GDM1 (cell line): ENCODE measurements around the gene MYL9.

Experiments
- DNase-seq: peaks from one replicate; lab custom pipeline; 2025; lab: John Stamatoyannopoulos, UW

The MYL9 gene

GRCh38 chr20:36526521-36527011 is 14.8 kb upstream of the MYL9 start:
- DNase-seq, result no peak

DNA sequence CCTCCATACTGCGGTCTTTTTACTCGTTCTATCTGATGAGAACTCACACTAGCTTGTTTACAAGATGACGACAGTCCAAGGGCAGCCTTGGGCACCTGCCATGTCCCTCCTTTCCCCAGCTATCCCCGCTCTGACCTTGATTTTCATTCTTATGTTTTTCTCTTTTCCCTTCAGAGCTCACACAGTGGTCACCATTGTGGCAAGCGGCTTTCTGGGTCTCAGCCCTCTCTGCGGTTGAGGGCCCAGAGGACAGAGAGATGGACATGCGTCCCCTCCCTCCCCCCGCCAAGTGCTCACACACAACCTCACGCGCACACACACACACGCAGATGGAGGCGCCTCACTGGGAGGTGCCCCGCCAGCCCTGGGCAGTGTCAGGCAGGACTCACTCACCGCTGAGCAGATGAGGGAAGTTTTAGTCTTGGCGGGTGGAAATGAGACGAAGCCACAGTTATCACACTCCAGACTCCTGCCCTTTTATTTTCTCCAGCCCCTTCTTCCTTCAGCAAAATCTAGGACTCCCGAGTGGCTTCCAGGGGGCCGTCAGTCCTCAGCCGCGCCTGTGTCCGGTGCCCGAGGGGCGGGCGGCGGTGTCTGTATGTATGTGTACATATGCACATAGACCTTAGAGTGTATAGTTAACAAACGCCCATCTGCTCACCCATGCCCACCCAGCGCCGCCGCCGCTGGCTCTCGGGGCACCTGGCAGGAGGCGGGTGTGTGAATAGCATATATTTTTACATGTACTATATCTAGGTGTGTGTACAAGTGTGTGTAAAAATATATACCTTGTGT is 13.8 kb upstream of the MYL9 start:
- DNase-seq, result no peak

GRCh38 chr20:36528176-36528874 is 13.0 kb upstream of the MYL9 start:
- no peak for DNase-seq

DNA sequence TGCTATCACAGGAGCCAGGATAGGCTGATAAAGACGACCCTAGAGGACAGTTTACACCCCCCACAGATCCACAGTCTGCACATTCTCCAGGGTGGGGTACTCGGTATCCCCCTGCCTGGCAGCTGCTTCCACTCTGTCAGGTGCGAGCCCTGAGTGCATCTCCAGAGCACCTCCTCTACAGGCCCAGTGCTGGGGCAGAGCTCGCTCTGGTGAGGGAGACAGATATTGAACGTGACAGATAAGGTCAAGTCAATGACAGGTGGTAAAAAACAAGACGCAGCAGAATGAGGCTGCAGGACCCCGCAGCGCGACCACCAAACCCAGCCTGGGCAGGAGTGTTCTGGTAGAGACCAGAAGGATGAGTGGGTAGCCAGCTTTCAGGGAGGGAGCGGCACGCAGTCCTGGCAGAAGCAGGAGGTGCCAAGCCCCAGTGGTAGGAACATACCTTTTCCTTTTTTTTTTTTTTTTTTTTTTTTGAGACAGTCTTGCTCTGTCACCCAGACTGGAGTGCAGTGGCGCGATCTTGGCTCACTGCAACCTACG is 12.4 kb upstream of the MYL9 start:
- DNase-seq, result no peak

- DNase-seq, result no peak
Observed at GRCh38 chr20:36532388-36532787, 8.9 kb upstream of the MYL9 start.

DNA sequence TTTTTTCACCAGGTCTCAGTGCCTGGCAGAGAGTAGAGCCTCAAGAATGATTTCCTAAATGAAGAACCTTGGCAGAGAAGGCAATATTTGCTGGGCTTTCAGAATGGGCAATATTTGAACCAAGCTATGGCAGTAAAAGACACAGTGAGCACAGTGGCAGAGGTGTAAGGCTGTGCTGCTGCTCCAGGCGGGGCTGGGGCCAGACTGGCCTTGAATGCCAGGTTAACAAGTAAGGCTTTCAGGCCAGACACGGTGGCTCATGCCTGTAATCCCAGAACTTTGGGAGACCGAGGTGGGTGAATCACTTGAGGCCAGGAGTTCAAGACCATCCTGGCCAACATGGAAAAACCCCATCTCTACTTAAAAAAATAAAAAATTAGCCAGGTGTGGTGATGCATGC is 8.5 kb upstream of the MYL9 start:
- DNase-seq, result no peak

- no peak for DNase-seq
Observed at GRCh38 chr20:36538026-36538722, 3.1 kb upstream of the MYL9 start.

DNA sequence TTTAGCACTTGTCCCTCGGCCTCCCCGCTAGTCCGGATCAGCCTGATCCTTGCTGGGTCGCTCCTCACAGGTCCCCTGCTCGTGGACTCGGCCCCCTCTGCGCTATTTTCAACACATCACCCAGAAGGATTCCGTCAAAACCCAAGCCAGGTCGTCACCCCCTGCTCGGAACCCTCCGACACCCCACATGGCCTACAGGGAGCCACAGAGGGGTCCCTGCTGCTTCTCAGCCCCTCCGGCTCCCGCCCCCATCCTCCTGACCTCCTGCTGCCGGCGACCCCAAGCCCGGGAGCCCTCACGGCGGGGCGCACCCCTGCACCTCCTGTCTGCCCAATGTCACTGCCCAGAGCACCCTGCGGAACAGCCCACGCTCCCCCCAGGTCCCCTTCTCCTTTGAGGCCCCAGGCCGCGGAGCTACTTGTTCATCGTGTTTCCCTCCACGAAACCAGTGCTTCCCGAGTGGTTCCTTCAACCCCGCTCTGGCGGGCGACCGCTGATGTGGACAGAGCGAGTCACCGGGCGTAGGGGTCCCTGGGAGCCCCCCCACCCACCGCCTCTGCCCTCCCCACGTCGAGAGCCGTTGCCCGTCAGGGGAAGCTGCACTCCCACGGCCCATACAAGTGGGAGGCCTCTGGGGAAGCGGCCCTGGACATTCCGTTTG is 638 bp upstream of the MYL9 start:
- no peak for DNase-seq

DNA sequence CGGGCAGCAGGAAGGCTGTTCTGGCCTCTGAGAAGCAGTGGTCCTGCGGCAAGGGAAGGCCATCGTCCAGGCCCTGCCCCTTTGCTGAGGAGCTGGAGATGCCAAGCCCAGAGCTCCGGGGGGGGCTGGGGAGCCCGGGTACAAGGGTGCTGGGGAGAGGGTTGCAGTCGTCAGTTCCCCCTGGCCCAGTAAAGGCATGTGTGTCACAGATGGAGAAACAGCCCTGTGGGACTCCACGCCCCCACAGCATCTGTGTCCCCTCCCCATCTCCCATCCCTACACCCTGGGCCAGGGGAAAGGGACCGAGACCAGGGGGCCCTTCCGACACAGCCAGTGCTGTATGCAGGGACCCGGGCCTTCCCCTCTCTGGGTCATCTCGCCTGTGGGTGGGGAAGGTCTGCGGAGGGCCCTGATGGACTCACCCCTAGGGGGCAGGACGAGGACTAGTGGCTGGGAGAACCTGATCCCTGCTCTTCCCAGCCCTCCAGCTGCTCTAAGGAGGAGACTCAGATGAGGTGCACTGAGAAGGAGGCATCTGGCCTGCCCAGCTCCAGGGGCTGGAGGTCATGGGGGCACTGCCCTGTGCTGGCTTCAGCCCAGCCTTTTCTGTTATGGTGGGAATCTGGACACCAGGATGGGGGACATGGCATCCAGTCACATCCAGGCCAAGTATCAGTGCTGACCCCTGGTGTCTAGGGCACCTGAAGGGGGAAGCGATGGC is 609 bp downstream of the MYL9 start:
- no peak for DNase-seq

GRCh38 chr20:36542516-36543183 is 1.3 kb downstream of the MYL9 start:
- DNase-seq, result no peak

DNA sequence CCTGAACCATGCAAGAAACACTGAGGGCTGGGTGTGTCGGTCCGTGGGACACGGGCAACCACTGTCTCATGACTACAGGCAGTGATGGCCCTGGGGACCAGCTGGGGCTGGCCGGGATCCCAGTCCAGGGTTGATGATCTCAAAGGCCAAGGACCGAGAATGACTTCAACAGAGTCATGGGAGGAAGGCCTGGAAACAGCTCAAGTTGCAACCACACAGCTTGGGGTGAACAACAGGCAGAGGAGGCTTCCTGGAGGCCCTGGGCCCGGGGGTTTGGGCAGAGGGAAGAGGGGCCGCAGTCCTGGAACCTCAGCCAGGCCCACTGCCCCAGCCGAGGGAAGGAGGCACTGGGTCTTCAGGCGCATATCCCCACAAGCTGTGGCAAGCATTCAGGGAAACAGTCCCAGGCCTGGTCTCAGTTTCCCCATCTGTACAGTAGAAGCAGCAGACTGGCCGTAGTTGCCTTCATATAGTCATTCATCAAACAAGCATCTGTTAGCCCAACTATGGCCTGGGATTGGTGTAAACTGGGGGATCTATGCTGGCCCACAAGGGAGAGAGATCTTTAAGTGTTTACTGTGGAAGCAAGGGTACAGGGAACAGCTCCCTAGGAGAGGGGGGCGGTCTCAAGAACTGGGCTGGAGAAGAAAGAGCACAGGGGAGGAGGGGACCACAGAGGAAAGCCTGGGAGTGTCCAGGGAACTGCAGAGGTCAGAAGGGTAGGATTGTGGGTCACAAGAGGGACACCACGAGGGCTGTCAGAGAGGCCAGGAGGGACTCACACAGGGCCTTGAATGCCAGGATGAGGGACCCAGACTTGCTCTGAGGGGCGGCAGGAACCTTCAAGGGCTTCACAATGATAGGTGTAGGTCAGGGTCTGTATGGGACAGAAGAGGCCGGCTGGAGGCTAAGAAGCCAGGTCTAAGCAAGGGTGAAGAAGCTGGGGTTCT is 2.1 kb downstream of the MYL9 start:
- DNase-seq, result no peak

DNA sequence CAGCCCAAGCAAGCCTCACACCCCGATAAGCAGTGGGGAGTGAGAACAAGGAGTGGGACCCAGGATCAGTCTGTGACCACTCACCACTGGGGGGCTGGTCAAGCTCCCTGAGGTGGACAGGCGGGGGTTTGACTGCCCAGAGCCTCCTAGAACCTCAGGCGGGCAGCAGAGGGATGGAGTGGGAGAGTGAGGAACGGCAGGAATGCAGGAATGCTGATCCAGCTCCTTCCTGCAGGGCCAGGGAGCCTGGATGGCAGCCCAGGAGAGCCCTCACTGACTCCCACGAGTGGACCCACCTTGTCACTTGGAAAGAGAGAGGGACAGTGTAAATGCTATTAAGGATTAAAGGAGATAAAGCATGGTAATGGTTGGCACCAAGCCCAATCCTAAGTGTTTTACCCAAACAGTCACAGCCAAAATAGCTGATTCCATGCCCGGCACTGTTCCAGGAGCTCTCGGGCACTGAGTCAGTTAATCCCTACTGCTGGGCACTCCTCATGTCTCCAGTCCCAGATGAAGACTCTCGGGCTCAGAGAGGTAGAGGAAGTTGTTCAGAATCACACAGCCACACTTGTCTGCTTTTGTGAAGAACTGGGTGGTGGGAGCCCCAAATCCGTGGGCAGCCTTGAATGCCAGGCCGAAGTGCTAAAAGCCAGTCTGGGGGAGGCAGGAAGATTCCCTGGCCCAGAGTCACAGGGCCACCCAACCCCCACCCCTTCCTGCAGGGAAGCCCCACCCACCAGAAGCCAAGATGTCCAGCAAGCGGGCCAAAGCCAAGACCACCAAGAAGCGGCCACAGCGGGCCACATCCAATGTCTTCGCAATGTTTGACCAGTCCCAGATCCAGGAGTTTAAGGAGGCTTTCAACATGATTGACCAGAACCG is 3.1 kb downstream of the MYL9 start:
- DNase-seq, result no peak

DNA sequence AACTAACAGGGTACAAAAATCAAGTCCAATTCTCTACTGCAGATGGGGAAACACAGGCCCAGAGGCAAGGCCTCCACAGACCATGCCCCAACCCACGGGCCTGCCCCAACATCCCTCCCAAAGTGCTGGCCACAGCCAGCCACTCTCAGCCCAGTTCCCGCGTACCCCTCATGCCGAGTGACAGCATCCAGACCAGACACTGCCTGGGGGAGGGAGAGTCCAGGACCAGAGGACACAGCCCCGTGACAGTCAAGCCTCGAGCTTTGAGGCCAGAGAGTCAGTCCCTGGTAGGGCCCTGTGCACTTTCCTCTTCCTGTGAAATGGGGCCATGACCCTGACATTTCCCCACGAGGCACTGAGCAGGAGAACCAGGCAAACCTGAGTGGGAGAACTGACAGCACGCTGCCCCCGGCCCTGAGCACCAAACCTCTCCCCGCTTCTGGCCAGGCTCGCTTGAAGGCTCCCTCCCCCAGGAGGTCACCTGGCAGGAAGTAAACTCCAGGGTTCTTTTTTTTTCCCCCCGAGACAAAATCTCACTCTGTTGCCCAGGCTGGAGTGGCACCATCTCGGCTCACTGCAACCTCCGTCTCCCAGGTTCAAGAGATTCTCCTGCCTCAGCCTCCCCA is 4.9 kb downstream of the MYL9 start:
- no peak for DNase-seq

GRCh38 chr20:36547186-36548005 is 6.1 kb downstream of the MYL9 start:
- no peak for DNase-seq

- no peak for DNase-seq
Observed at GRCh38 chr20:36548006-36548315, 6.6 kb downstream of the MYL9 start.

DNA sequence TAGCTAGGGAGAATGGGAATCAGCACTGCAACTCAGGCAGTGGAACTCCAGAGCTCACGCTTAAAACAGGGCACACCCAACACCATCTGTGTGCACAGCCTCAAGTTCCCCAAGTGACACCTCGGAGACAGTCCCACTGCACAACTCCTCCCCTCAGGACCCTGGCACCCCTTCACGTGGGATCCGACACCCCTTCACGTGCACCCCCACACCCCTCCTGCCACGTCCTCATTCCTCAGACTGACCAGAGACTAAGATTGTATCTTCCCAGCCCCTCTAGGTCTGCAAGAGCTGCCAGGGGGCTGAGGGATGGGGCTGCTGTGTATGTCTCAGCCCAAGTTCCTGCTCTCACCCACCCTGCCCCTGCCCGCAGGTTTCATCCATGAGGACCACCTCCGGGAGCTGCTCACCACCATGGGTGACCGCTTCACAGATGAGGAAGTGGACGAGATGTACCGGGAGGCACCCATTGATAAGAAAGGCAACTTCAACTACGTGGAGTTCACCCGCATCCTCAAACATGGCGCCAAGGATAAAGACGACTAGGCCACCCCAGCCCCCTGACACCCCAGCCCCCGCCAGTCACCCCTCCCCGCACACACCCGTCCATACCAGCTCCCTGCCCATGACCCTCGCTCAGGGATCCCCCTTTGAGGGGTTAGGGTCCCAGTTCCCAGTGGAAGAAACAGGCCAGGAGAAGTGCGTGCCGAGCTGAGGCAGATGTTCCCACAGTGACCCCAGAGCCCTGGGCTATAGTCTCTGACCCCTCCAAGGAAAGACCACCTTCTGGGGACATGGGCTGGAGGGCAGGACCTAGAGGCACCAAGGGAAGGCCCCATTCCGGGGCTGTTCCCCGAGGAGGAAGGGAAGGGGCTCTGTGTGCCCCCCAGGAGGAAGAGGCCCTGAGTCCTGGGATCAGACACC is 7.6 kb downstream of the MYL9 start:
- DNase-seq, result no peak

GRCh38 chr20:36549628-36549941 is 8.3 kb downstream of the MYL9 start:
- no peak for DNase-seq
